ENCODE measurements around the gene TBX15.

DNA sequence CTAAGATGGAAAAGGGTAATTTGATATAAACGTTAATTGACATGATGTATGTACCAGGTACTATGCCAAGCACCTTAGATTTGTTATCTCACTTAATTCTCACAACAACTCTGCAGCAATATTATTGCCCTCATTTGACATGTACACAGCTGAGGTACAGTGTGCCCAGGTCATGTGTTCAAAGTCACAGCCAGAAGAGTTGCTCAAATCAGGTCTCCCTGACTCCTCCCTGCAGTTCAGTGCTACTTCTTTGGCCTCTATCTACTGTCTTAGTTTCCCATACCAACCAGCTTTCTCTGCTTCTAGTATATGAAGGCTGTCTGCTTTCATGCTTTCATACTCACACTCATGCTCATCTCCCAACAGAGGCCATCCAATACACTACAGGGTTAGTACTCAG lies 15.1 kb downstream of the TBX15 start:
- TF ChIP-seq POLR2A (IDR thresholded peaks at IDR 0.05): no peak
- TF ChIP-seq, protein P1, sequence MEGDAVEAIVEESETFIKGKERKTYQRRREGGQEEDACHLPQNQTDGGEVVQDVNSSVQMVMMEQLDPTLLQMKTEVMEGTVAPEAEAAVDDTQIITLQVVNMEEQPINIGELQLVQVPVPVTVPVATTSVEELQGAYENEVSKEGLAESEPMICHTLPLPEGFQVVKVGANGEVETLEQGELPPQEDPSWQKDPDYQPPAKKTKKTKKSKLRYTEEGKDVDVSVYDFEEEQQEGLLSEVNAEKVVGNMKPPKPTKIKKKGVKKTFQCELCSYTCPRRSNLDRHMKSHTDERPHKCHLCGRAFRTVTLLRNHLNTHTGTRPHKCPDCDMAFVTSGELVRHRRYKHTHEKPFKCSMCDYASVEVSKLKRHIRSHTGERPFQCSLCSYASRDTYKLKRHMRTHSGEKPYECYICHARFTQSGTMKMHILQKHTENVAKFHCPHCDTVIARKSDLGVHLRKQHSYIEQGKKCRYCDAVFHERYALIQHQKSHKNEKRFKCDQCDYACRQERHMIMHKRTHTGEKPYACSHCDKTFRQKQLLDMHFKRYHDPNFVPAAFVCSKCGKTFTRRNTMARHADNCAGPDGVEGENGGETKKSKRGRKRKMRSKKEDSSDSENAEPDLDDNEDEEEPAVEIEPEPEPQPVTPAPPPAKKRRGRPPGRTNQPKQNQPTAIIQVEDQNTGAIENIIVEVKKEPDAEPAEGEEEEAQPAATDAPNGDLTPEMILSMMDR (IDR thresholded peaks at IDR 0.05): no peak
